A549 (cell line): ENCODE measurements around the gene CILP2. TPM values are rescaled to one million over a fixed set of nuclear protein-coding genes. Genes with fewer than 3 reads are reported as not detected.

Source experiments
- ATAC-seq, 2 experiments: fragments of 200-7000 bp in 1 of 2; fragments of >200 bp in 1 of 2; cut with Nextera tagmentation in 1 of 2; cut with Tn5 transposase in 1 of 2; 3 replicates each; pipeline versions ENCODE4 v1.8.0 to v1.9.1; 2018 to 2020; ENCODE audit warnings: mild to moderate bottlenecking in 1 of 2, moderate library complexity in 1 of 2
- CTCF ChIA-PET: fragments of 300-600 bp; sonication (Branson Sonifier 250); formaldehyde crosslinking; extraction: SDS; loops from one replicate; lab custom pipeline; 2021; ENCODE audit warnings: antibody characterized with exemption, inconsistent platforms; lab: Yijun Ruan, JAX
- POLR2A ChIA-PET: fragments of 350-600 bp; formaldehyde crosslinking; extraction: SDS; loops from one replicate; lab custom pipeline; 2021; ENCODE audit warnings: antibody characterized with exemption, inconsistent platforms; lab: Yijun Ruan, JAX
- DNase-seq, 2 experiments: peaks; one replicate each; pipeline versions ENCODE4 v3.0.0 to v3.0.0-alpha.2; 2011 to 2016; ENCODE audit warnings: low read depth in 1 of 2, low spot score in 1 of 2
- FAIRE-seq: peaks from 2 replicates; lab custom pipeline; 2011; peaks lifted over from hg19 to GRCh38; lab: Jason Lieb, UNC
- H3K27ac ChIP-seq, 2 experiments: fragments of >200 bp; sonication (Bioruptor Twin); formaldehyde crosslinking; 3 replicates each; pipeline ENCODE4 v1.5.1; 2016 to 2017
- H3K4me1 ChIP-seq: fragments of >200 bp; sonication (Bioruptor Twin); formaldehyde crosslinking; 3 replicates; pipeline ENCODE4 v1.6.1; 2016
- H3K4me2 ChIP-seq: fragments of >200 bp; sonication (Bioruptor Twin); formaldehyde crosslinking; 3 replicates; pipeline ENCODE4 v1.6.1; 2016
- H3K4me3 ChIP-seq: fragments of >200 bp; sonication (Bioruptor Twin); formaldehyde crosslinking; 3 replicates; pipeline ENCODE4 v1.5.1; 2016
- H3K9me3 ChIP-seq: fragments of >200 bp; sonication (Bioruptor Twin); formaldehyde crosslinking; 3 replicates; pipeline ENCODE4 v1.6.1; 2016
- ATOH8 ChIP-seq: fragments of 250-450 bp; sonication (Bioruptor Pico); IDR thresholded peaks from 2 replicates; pipeline ENCODE4 v1.5.0; 2020; ENCODE audit warnings: low read depth, mild to moderate bottlenecking, moderate library complexity
- CEBPB ChIP-seq, 2 experiments: fragments of >200 bp in 1 of 2; sonication (Bioruptor Twin) in 1 of 2; formaldehyde crosslinking in 1 of 2; IDR thresholded peaks; 2 replicates each; pipeline ENCODE4 v1.6.1; 2012 to 2016
- E2F6 ChIP-seq: IDR thresholded peaks from 2 replicates; pipeline ENCODE4 v1.6.1; 2012; ENCODE audit warnings: low read depth, borderline replicate concordance
- ELK1 ChIP-seq: fragments of 150-350 bp; IDR thresholded peaks from 2 replicates; pipeline ENCODE4 v1.6.1; 2014; ENCODE audit warnings: low read depth, mild to moderate bottlenecking, low read length
- GATA3 ChIP-seq: IDR thresholded peaks from 2 replicates; pipeline ENCODE4 v1.6.1; 2012; ENCODE audit warnings: borderline replicate concordance
- HES2 ChIP-seq: fragments of >200 bp; sonication (Bioruptor Twin); formaldehyde crosslinking; IDR thresholded peaks from 2 replicates; pipeline ENCODE4 v1.6.1; 2016
- KDM5A ChIP-seq: fragments of 200-600 bp; sonication (generic); IDR thresholded peaks from 2 replicates; pipeline ENCODE4 v1.6.1; 2016; ENCODE audit warnings: antibody characterized with exemption, mild to moderate bottlenecking
- MYC ChIP-seq: IDR thresholded peaks from 2 replicates; pipeline ENCODE4 v1.6.1; 2012; ENCODE audit warnings: mild to moderate bottlenecking, inconsistent platforms, low read length, improper control_type of control experiment, borderline replicate concordance
- NPAS2 ChIP-seq: fragments of 250-450 bp; sonication (Bioruptor Pico); IDR thresholded peaks from 2 replicates; pipeline ENCODE4 v1.8.0; 2022; ENCODE audit warnings: mild to moderate bottlenecking, moderate library complexity, borderline replicate concordance
- PBX3 ChIP-seq: IDR thresholded peaks from 2 replicates; pipeline ENCODE4 v1.6.1; 2012
- PHF8 ChIP-seq: fragments of 200-600 bp; sonication (generic); IDR thresholded peaks from 2 replicates; pipeline ENCODE4 v1.6.1; 2016; ENCODE audit warnings: low read depth, mild to moderate bottlenecking, antibody characterized with exemption, moderate library complexity, borderline replicate concordance
- RARB ChIP-seq: fragments of 250-450 bp; sonication (Bioruptor Pico); IDR thresholded peaks from 2 replicates; pipeline ENCODE4 v1.8.0; 2021; ENCODE audit warnings: mild to moderate bottlenecking, moderate library complexity
- REST ChIP-seq: fragments of 200-600 bp; sonication (generic); IDR thresholded peaks from 2 replicates; pipeline ENCODE4 v1.6.1; 2016; ENCODE audit warnings: antibody characterized with exemption, mild to moderate bottlenecking, moderate library complexity
- SREBF2 ChIP-seq: fragments of 450-650 bp; IDR thresholded peaks from 2 replicates; pipeline ENCODE4 v1.6.1; 2014; ENCODE audit warnings: mild to moderate bottlenecking, moderate library complexity
- ZC3H11A ChIP-seq: fragments of 450-650 bp; IDR thresholded peaks from 2 replicates; pipeline ENCODE4 v1.6.1; 2014; ENCODE audit warnings: antibody characterized with exemption, mild to moderate bottlenecking
- ZFP36 ChIP-seq: fragments of 450-650 bp; IDR thresholded peaks from 2 replicates; pipeline ENCODE4 v1.6.1; 2014; ENCODE audit warnings: borderline replicate concordance; ENCODE audit not compliant: partially characterized antibody
- ZNF302 ChIP-seq: fragments of 250-450 bp; sonication (Bioruptor Pico); IDR thresholded peaks from 2 replicates; pipeline ENCODE4 v1.9.0; 2021; ENCODE audit warnings: inconsistent platforms, mild to moderate bottlenecking, moderate library complexity
- ZSCAN20 ChIP-seq: fragments of 250-450 bp; sonication (Bioruptor Pico); IDR thresholded peaks from 2 replicates; pipeline ENCODE4 v1.8.0; 2022; ENCODE audit warnings: mild to moderate bottlenecking, moderate library complexity
- WGBS: methylation state at CpG from one replicate; pipeline ENCODE4 v1.1.6; 2017; ENCODE audit errors: missing lambda C conversion rate; 5-methylcytosine and 5-hydroxymethylcytosine counted together
- polyA plus RNA-seq, 4 experiments: library from polyadenylated mRNA; depleted of rRNA in 3 of 4; stranded (reverse); fragments of >200 nt; fragmentation: RNase III in 1 of 4; extraction: RNeasy Plus Mini Kit Qiagen cat#74134 plus additional on column Dnase treatment in 1 of 4; gene quantifications; 2 replicates in 3 of 4; 3 replicates in 1 of 4; pipeline ENCODE4 v1.2.3, GENCODE V29; 2011 to 2017

Gene CILP2
- polyA plus RNA-seq, 2 of the 4 experiments (the other 2 are of a cell fraction), result 0.17 TPM

GRCh38 chr19:19544954-19545591 lies 7.0 kb downstream of the CILP2 start:
- FAIRE-seq, result no peak
- CTCF ChIA-PET, result interaction anchor here (1.3 to 2.1 kb wide), 3 partner anchors 9 to 98 kb away, joined by 5 to 10 read pairs (median 6); partner anchors contain the start of gene GMIP
- no peak for TF ChIP-seq ZSCAN20 (CRISPR knock-in tag)
- no peak for TF ChIP-seq ATOH8 (CRISPR knock-in tag)
- no peak for TF ChIP-seq ZNF302
- TF ChIP-seq RARB (CRISPR knock-in tag), result no peak
- no peak for TF ChIP-seq MYC
- TF ChIP-seq CEBPB (IDR thresholded peaks at IDR 0.05), result no peak
- no peak for TF ChIP-seq REST
- TF ChIP-seq PBX3, result no peak
- no peak for TF ChIP-seq KDM5A
- no peak for TF ChIP-seq ZC3H11A
- no peak for TF ChIP-seq HES2
- TF ChIP-seq GATA3, result no peak
- no peak for TF ChIP-seq NPAS2 (CRISPR knock-in tag)
- POLR2A ChIA-PET, result no interaction called here
- no peak for DNase-seq
- no peak for ATAC-seq
- H3K4me1 ChIP-seq, result no peaks in the 10 kb centered on the region
- no peak overlapping the region for H3K4me2 ChIP-seq
- no peak overlapping the region for H3K4me3 ChIP-seq
- no peaks in the 10 kb centered on the region for H3K9me3 ChIP-seq
- H3K27ac ChIP-seq, result no peak overlapping the region
- WGBS, result no CpG with 5 or more reads among the region's 53 CpGs

GRCh38 chr19:19545707-19546106 lies 7.6 kb downstream of the CILP2 start:
- TF ChIP-seq PHF8 (no peak), ELK1 (no peak), SREBF2 (no peak), E2F6 (no peak), ZFP36 (no peak), ZSCAN20 (CRISPR knock-in tag) (no peak)
- Histone ChIP-seq H3K4me1 (no peaks in the 10 kb centered on the region), H3K9me3 (no peaks in the 10 kb centered on the region), H3K27ac (no peak overlapping the region), H3K4me3 (no peak overlapping the region), H3K4me2 (no peak overlapping the region)
- no peak for FAIRE-seq
- ATAC-seq, result no peak
- DNase-seq, result no peak
- ChIA-PET CTCF (interaction anchor here (1.3 to 1.7 kb wide), 2 partner anchors 9 to 98 kb away, joined by 5 to 6 read pairs; partner anchors contain the start of gene GMIP), POLR2A (no interaction called here)
- WGBS, result 92% methylated on average over 5 of the region's 23 CpGs
